BJ (cell line): Measurements from ENCODE around the gene ZNF521. TPM values are rescaled to one million over a fixed set of nuclear protein-coding genes. Genes with fewer than 3 reads are reported as not detected.

ENCODE experiments used
- CTCF ChIA-PET: fragments of 350-600 bp; formaldehyde crosslinking; extraction: SDS; loops from one replicate; lab custom pipeline; 2021; ENCODE audit warnings: antibody characterized with exemption, inconsistent platforms; lab: Yijun Ruan, JAX
- POLR2A ChIA-PET: fragments of 300-600 bp; sonication (Branson Sonifier 250); formaldehyde crosslinking; extraction: SDS; loops from one replicate; lab custom pipeline; 2021; ENCODE audit warnings: antibody characterized with exemption; lab: Charles Lee
- DNase-seq: peaks from one replicate; pipeline ENCODE4 v3.0.0-alpha.2; 2011; ENCODE audit warnings: low read depth
- H3K27me3 ChIP-seq: 2 replicates; pipeline ENCODE4 v1.6.0; 2011; ENCODE audit warnings: low read length; ENCODE audit not compliant: control insufficient read depth, insufficient read depth
- H3K36me3 ChIP-seq: 2 replicates; pipeline ENCODE4 v1.5.1; 2011; ENCODE audit warnings: low read length; ENCODE audit not compliant: control insufficient read depth, insufficient read depth
- H3K4me3 ChIP-seq: 2 replicates; pipeline ENCODE4 v1.5.1; 2011; ENCODE audit warnings: low read depth, mild to moderate bottlenecking, control low read depth, low read length
- polyA plus RNA-seq: library from polyadenylated mRNA; depleted of rRNA; stranded (reverse); fragments of >200 nt; gene quantifications from 2 replicates; pipeline ENCODE4 v1.2.3, GENCODE V29; 2011
- TF ChIP-seq, protein P1 (sequence below): IDR thresholded peaks from 2 replicates; pipeline ENCODE4 v1.5.1; 2011; ENCODE audit warnings: low read depth, mild to moderate bottlenecking, control low read depth, inconsistent platforms, low read length, moderate library complexity; ENCODE audit not compliant: insufficient read depth

The ZNF521 gene
- polyA plus RNA-seq, 1 experiment, result 29.3 TPM

GRCh38 chr18:25052511-25052921, 299.4 kb downstream of the ZNF521 start:
- H3K27me3 ChIP-seq, result no peaks in the 10 kb centered on the region
- no peaks in the 10 kb centered on the region for H3K36me3 ChIP-seq
- no peak overlapping the region for H3K4me3 ChIP-seq
- no peak for DNase-seq
- ChIA-PET CTCF (interaction anchor here (0.8 to 4.2 kb wide), 2 partner anchors 11 to 17 kb away, joined by 3 to 17 read pairs; no protein-coding TSS in a partner anchor), POLR2A (no interaction called here)
- TF ChIP-seq, protein P1, sequence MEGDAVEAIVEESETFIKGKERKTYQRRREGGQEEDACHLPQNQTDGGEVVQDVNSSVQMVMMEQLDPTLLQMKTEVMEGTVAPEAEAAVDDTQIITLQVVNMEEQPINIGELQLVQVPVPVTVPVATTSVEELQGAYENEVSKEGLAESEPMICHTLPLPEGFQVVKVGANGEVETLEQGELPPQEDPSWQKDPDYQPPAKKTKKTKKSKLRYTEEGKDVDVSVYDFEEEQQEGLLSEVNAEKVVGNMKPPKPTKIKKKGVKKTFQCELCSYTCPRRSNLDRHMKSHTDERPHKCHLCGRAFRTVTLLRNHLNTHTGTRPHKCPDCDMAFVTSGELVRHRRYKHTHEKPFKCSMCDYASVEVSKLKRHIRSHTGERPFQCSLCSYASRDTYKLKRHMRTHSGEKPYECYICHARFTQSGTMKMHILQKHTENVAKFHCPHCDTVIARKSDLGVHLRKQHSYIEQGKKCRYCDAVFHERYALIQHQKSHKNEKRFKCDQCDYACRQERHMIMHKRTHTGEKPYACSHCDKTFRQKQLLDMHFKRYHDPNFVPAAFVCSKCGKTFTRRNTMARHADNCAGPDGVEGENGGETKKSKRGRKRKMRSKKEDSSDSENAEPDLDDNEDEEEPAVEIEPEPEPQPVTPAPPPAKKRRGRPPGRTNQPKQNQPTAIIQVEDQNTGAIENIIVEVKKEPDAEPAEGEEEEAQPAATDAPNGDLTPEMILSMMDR, result no peak

- CTCF ChIA-PET, result interaction anchor here (0.6 to 4.2 kb wide), 2 partner anchors 10 to 32 kb away, joined by 3 to 17 read pairs; no protein-coding TSS in a partner anchor
- H3K36me3 ChIP-seq, result no peaks in the 10 kb centered on the region
- TF ChIP-seq, protein P1, result no peak
Measured at GRCh38 chr18:25050605-25051004, 301.4 kb downstream of the ZNF521 start.

DNA sequence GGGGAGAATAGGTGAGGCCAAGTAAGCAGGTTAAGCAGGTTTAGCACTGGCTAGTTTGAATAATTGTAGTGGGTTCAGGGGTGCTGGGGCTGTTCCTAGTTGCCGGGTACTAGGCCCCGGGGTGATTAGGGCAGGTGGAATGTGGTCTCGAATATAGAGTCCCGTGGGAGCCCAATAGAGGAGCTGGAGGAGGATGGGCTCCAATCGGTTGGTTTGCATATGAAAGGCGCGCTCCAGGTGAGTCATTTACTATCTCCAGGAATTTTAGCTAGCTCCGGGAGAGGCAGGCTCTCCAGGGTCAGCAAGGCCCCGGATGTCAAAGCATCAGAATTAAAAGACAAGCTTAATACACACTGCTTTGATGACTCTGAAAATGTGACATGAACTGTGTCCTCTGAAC, 304.0 kb downstream of the ZNF521 start:
- CTCF ChIA-PET, result interaction anchor here (0.7 to 1.1 kb wide), 2 partner anchors 14 to 51 kb away, joined by 3 to 4 read pairs; no protein-coding TSS in a partner anchor
- Histone ChIP-seq H3K27me3 (no peaks in the 10 kb centered on the region; the same call in 1 of the 2 replicates), H3K4me3 (no peak overlapping the region), H3K36me3 (no peaks in the 10 kb centered on the region)
- POLR2A ChIA-PET, result no interaction called here
- TF ChIP-seq, protein P1, result no peak
- DNase-seq, result no peak

More at GRCh38 chr18:25050605-25051004, 301.4 kb downstream of the ZNF521 start:
- Histone ChIP-seq H3K27me3 (no peaks in the 10 kb centered on the region), H3K4me3 (no peak overlapping the region)
- POLR2A ChIA-PET, result no interaction called here
- DNase-seq, result no peak

DNA sequence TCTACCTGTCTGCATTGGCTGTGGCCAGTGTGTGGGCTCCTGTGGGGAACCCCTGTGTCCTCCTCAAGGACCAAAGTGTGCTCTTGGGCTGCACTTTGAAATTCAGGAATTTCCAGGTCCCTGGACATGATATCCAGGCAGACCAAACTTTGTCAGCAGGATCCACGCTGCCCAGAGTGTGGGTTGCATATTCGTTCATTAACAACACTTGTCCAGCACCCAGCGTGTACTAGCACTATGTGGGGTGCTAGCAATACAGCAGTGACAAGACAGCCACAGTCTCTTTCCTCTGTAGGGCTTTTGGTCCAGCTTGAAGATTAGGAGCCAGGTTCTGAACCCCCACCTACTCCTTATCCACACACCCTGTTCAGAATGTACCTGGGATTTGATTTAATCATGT, 304.5 kb downstream of the ZNF521 start:
- TF ChIP-seq, protein P1, result no peak
- ChIA-PET CTCF (interaction anchor here (1.1 to 1.3 kb wide), 2 partner anchors 12 to 13 kb away, joined by 4 read pairs; no protein-coding TSS in a partner anchor), POLR2A (interaction anchor here (0.6 kb wide), 1 partner anchor 21 kb away, joined by 3 read pairs; no protein-coding TSS in a partner anchor)
- H3K27me3 ChIP-seq, result no peaks in the 10 kb centered on the region; the same call in 1 of the 2 replicates
- no peak for DNase-seq
- H3K4me3 ChIP-seq, result no peak overlapping the region
- H3K36me3 ChIP-seq, result no peaks in the 10 kb centered on the region

- TF ChIP-seq, protein P1, result no peak
- DNase-seq, result no peak
- ChIA-PET POLR2A (interaction anchor here (0.7 kb wide), 1 partner anchor 9 kb away, joined by 5 read pairs; no protein-coding TSS in a partner anchor), CTCF (interaction anchor here (1.5 kb wide), 1 partner anchor 10 kb away, joined by 4 read pairs; no protein-coding TSS in a partner anchor)
- H3K27me3 ChIP-seq, result no peaks in the 10 kb centered on the region; the same call in 1 of the 2 replicates
- no peaks in the 10 kb centered on the region for H3K36me3 ChIP-seq
- H3K4me3 ChIP-seq, result no peak overlapping the region
Measured at GRCh38 chr18:25044694-25045093, 307.3 kb downstream of the ZNF521 start.
